Glomerular visceral epithelial cell (primary cell): ENCODE data around the gene SLC39A13.

Source experiments
- DNase-seq: peaks from one replicate; pipeline ENCODE4 v3.0.0-alpha.2; 2016; ENCODE audit errors: extremely low spot score

The SLC39A13 gene

GRCh38 chr11:47384498-47384897 lies 23.9 kb upstream of the SLC39A13 start:
- no peak for DNase-seq

- DNase-seq: no peak
These were observed 20.3 kb upstream of the SLC39A13 start for GRCh38 chr11:47387944-47388696.

- DNase-seq: no peak
These were observed 19.5 kb upstream of the SLC39A13 start for GRCh38 chr11:47388697-47389576.

DNA sequence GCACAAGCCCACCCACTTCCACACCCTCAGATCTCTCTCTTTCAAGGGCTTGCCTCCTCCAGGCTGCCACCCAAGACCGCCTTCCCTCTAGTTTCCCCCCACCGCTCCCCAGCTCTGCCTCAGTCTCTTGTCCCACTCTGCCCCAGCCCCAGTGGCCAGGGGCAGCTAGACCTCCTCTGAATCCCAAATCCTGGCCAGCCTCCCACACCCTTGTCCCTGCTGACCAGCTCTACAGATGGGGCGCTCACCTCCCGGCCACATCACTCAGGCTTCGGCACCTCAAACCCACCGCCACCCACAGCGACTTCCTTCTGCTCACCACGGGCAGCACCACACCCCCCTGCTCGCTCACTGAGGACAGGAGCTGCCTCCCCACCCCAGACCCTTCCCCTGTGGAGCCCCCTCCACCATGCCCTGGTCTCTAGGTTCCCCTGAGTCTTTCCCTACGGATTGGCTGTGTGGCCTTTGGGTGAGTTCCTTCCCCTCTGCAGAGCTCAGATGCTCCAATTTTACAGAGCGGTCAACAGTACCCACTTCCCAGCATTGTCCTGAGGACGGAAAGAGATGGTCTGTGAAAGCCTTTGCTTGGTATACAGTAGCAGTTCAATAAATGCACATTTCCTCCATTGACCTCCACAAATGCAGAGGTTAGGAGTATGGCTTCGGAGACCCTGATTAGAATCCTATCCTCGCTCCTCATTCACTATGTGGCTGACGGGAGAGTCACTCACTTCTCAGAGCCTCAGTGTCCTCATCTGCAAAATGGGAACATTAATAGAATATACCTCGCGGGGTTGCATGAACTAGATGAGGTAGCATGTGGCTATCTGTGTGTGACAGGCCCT lies 18.6 kb upstream of the SLC39A13 start:
- no peak for DNase-seq

DNA sequence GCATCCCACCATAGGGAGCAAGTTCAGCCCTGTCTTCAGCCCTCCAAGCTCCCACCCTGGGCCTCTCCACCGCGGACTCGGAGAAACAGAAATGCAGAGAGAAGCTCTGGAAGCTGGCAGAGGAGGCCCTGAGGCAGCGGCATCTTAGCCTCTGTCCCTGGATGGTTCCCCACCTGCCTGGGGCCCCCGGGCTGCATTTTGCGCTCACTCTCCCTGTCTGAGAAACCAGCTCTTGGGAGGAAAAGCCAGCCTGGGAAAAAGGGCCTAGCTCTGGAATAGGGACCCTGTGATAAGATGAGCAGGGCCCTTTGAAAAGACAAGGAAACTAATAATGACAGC lies 18.0 kb upstream of the SLC39A13 start:
- DNase-seq: no peak

GRCh38 chr11:47391077-47391583 lies 17.3 kb upstream of the SLC39A13 start:
- DNase-seq: peak; percentile 63

DNA sequence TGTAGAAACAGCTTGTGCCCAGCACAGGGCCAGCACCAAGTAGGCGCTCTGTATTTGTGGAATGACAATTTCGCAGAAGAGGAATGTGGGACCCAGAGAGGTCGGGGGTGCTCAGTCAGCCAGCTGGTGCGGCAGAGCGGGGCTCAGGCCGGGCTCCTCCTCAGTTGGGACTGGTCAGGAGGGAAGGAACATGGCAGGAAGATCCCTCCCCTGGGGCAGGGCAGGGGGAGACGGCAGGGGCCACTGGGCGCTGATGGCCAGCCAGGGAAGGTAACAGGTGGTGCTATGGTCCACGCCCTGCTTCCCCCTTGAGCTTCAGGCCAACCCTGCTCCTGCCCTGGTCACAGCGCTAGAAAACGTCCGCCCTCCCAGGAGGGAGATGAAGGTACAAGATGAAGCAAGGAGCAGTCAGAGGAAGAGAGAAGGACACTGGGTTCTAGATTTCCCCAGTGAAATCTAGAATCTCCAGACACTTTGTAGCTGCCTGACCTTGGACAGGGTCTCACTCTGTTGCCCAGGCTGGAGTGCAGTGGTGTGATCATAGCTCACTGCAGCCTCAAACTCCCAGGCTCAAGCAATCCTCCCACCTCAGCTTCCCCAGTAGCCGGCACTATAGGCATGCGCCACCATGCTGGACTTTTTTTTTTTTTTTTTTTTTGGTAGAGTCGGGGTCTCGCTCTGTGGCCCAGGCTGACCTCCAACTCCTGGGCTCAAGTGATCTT lies 16.5 kb upstream of the SLC39A13 start:
- no peak for DNase-seq

DNA sequence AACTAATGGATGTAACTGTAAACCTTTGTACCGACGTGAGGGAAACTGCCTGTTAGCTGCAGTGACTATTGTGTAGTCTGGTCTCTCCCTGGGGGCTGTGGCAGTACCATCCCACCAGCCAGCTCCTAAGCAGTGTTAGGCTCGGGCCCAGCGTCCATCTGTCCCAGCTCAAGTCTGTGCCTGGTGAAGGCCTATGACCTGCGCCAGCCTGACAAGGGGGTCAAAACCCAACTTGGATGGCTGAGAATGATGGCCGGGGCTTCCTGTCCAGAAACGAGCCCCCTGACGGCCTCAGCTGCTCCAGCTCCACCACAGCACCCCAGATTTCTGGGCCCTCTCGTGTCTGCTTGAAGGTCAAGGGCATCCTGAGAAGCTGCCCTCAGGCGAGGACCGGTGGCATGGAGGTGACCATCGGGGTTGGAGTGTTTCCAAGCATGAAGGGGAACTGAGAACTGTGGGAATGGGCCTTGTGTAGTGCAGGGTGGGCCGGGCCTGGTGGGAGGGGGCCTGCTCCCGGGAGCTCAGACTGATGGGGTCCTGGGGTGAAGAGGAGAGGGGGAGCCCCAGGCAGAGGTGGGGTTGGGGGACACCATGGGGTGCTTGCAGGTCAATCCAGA lies 15.7 kb upstream of the SLC39A13 start:
- no peak for DNase-seq

DNA sequence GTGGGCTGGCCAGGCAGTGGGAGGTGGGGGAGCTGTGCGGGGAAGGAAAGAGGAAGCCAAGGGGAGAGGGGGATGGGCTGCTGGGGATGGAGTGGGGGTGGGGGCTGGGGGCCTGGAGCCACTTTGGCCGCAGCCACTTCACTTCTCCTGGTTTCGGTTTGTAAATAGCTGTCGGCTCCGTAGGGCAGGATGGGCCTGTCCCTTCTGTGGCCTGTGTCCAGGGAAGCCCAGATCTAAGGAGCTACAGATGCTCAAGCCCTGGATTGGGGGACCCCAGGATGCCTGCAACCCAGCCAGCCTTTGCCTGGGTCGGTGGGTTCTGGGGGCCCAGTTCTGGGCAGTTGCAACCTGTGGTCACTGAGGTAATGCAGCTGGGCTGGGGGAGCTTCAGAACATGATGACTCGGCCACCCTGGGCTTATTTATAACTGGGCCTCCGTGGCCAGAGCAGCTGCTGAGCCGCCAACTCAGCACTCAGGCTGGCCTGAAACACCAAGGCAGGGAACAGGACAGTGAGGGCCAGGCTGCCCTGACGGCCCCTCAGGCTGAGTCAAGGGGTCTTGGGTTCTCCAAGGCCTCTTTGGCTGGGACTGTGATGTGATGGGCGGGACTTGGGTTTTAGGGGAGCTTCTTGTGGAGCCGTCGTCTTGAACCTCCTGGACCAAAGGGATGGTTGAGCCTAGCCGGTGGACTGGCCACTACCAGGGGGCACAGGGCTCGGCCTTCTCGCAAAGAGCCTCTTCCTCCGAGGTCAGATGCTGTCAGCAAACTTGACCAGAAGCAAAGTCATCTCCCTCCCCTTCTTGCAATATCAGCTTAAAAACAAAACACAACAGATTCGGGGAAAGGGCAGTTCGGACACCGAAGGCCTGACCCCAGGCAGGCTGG lies 15.0 kb upstream of the SLC39A13 start:
- DNase-seq: peak; percentile 67

GRCh38 chr11:47394050-47394321 lies 14.4 kb upstream of the SLC39A13 start:
- no peak for DNase-seq

DNA sequence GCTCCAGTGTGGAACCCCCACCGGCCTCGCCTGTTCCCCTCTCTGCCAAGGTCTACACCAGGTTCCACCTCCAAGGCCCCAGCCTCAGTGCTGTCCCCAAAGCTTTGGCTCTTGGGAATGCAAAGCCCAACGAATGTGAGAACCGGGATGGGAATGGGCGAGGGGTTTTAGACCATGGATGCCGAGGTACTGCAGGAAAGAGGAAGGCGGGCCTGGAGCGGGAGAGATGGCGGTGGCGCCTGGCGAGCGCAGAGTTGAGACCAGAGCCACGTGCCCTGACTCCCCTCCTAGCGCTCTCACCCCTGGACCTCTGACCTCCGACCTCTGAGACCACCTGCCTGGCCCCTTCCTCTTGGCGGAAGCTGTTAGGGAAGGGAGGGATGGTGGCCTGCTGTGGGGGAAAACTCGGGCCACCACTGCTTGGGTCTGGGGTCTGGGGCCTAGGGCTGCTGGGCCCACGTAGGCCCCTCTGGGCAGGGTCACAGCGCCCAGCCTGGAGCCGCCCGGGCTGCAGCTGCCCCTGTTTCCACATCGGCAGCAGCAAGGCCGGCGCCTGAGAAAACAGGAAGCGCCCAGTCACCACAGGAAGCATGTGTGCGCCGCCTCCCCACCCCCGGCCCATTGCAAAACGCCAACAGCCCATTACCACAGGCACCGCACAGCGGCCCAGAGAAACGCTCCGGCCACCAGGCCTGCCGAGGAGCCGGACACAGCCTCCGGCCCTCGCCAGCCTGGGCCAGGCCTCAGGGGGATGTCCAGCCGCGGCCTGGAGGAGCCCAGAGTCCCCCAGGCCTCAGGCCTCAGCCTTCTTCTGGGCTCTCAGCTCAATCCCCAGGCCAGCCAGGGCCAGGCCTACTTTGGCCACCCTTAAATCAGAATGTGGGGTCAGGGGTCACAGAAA lies 13.8 kb upstream of the SLC39A13 start:
- no peak for DNase-seq

DNA sequence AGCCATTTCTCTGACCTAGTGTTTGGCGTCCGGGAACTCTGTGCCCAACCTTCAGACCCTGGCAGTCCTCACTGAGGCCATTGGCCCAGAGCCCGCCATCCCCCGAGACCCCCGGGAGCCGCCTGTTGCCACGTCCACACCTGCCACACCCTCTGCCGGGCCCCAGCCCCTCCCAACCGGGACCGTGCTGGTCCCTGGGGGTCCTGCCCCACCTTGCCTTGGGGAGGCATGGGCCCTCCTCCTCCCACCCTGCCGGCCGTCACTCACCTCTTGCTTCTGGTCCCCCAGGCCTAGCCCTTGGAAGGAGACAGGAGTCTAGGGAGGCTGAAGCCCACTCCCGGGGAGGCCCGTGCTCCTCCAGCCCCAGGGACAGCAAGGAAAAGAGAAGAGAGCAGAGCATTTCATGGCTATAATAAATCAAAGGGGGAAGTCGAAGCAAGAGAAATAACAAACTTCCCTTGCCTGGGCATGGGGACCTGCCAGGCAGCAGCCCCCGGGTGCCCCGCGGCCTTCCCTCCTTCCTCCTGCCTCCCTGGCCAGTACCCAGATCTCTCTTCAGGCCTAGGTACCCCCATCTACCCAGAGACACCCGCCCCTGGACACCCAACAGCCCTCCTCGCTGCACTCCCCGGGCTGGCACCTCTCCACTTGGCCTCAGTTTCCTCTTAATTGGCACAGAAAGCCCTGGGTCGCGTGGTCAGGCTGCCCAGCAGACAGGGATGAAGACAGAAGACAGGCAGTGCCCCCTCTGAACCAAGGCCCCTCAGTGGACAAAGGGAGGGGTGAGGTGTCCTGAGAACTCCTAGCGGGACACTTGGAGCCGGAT lies 13.0 kb upstream of the SLC39A13 start:
- no peak for DNase-seq

GRCh38 chr11:47396049-47396320 lies 12.4 kb upstream of the SLC39A13 start:
- DNase-seq: no peak

GRCh38 chr11:47398011-47398410 lies 10.4 kb upstream of the SLC39A13 start:
- no peak for DNase-seq

DNA sequence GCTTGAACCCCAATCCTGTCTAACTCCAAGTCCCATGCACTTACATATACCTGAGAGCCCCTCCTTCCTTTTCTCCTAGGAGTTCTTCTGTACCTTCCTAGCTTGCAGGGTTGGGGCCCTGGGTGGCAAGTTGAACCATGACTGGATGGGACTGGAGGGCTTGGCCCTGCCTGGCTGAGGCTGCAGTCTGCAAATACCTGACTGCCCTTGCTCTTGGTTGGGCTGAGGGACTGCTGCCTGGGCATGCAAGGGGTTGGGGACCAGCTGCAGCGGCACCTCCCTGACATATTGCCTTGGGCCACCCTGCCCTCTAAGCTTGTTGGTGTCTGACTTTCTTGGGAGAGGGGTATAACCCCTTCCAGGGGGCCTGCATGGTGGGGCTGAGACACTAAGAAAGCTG lies 9.8 kb upstream of the SLC39A13 start:
- DNase-seq: no peak

- DNase-seq: peak; percentile 34
These were observed 8.3 kb upstream of the SLC39A13 start for GRCh38 chr11:47399860-47400767.

- no peak for DNase-seq
These were observed 7.6 kb upstream of the SLC39A13 start for GRCh38 chr11:47400768-47401279.
